HepG2 (cell line): ENCODE results near the gene ZDHHC18. TPM values are rescaled to one million over a fixed set of nuclear protein-coding genes. Genes with fewer than 3 reads are reported as not detected.

Experiments used
- CREB1 ChIP-seq, 2 experiments: fragments of 450-650 bp in 1 of 2; IDR thresholded peaks; 2 replicates each; pipeline ENCODE4 v1.6.1; 2016 to 2017; ENCODE audit warnings: control low read depth in 1 of 2, mild to moderate bottlenecking in 1 of 2, missing compliant biosample characterization in 1 of 2, missing genetic modification characterization in 1 of 2
- ELF4 ChIP-seq: sonication (generic); formaldehyde crosslinking; IDR thresholded peaks from 2 replicates; pipeline ENCODE4 v1.5.0; 2020; ENCODE audit warnings: missing genetic modification reagents, mild to moderate bottlenecking, moderate library complexity, borderline replicate concordance
- KLF11 ChIP-seq: IDR thresholded peaks from 2 replicates; pipeline ENCODE4 v1.6.1; 2016; ENCODE audit warnings: missing compliant biosample characterization
- MAZ ChIP-seq, 2 experiments: sonication (generic) in 1 of 2; formaldehyde crosslinking in 1 of 2; IDR thresholded peaks; 2 replicates each; pipeline versions ENCODE4 v1.5.0 to v1.6.1; 2012 to 2020; ENCODE audit warnings: low read depth in 2 of 2, mild to moderate bottlenecking in 2 of 2, borderline replicate concordance in 1 of 2, improper control_type of control experiment in 1 of 2, low read length in 1 of 2, missing genetic modification reagents in 1 of 2, moderate library complexity in 1 of 2
- ZNF605 ChIP-seq: sonication (generic); formaldehyde crosslinking; IDR thresholded peaks from 2 replicates; pipeline ENCODE4 v1.8.0; 2022; ENCODE audit warnings: mild to moderate bottlenecking, missing genetic modification reagents
- ZNF776 ChIP-seq: sonication (generic); formaldehyde crosslinking; IDR thresholded peaks from 2 replicates; pipeline ENCODE4 v1.4.0; 2020; ENCODE audit warnings: mild to moderate bottlenecking, missing genetic modification reagents
- polyA plus RNA-seq, 8 experiments: library from polyadenylated mRNA; depleted of rRNA in 3 of 8; stranded (reverse) in 7 of 8; unstranded in 1 of 8; fragments of >200 nt; fragmentation: Illumina TruSeq in 4 of 8; extraction: Trizol in 4 of 8; gene quantifications; 2 replicates each; pipeline versions ENCODE4 v1.2.1 to v1.2.3, GENCODE V29; 2011 to 2016; ENCODE audit warnings: low read depth in 4 of 8, missing spikeins in 1 of 8, mixed read lengths in 1 of 8; ENCODE audit not compliant: insufficient read depth in 1 of 8
- total RNA-seq, 5 experiments: library from RNA; depleted of rRNA; stranded (reverse); fragments of >200 nt; fragmentation: Illumina TruSeq; extraction: Trizol; gene quantifications; 2 replicates each; pipeline ENCODE4 v1.2.3, GENCODE V29; 2016; ENCODE audit warnings: low read depth in 1 of 5
- TF ChIP-seq, protein P1 (sequence below): sonication (generic); formaldehyde crosslinking; IDR thresholded peaks from 2 replicates; pipeline ENCODE4 v1.5.1; 2020; ENCODE audit warnings: mild to moderate bottlenecking, moderate library complexity, missing genetic modification reagents
- TF ChIP-seq, protein P2 (sequence below): sonication (generic); formaldehyde crosslinking; IDR thresholded peaks from 2 replicates; pipeline ENCODE4 v1.4.0; 2020; ENCODE audit warnings: missing genetic modification reagents
- TF ChIP-seq, protein P3 (sequence below): IDR thresholded peaks from 2 replicates; pipeline ENCODE4 v1.6.1; 2012; ENCODE audit warnings: inconsistent platforms
- TF ChIP-seq, protein P4 (sequence below), 2 experiments: sonication (generic) in 1 of 2; formaldehyde crosslinking in 1 of 2; IDR thresholded peaks; 2 replicates each; pipeline versions ENCODE4 v1.6.1 to v1.9.0; 2014 to 2022; ENCODE audit warnings: antibody characterized with exemption in 1 of 2, borderline replicate concordance in 1 of 2, inconsistent platforms in 1 of 2, low read depth in 1 of 2, missing genetic modification reagents in 1 of 2
- TF ChIP-seq, protein P5 (sequence below): IDR thresholded peaks from 2 replicates; pipeline ENCODE4 v1.6.1; 2016; ENCODE audit warnings: missing compliant biosample characterization, missing genetic modification reagents, borderline replicate concordance
- TF ChIP-seq, protein P6 (sequence below): IDR thresholded peaks from 2 replicates; pipeline ENCODE4 v1.6.1; 2016; ENCODE audit warnings: missing genetic modification reagents, missing compliant biosample characterization

The ZDHHC18 gene
- total and polyA plus RNA-seq, 2 of the 13 experiments (the other 11 are each of a cell fraction or from before 2014, with no cell fraction given) = 13.2 to 35.3 TPM

DNA sequence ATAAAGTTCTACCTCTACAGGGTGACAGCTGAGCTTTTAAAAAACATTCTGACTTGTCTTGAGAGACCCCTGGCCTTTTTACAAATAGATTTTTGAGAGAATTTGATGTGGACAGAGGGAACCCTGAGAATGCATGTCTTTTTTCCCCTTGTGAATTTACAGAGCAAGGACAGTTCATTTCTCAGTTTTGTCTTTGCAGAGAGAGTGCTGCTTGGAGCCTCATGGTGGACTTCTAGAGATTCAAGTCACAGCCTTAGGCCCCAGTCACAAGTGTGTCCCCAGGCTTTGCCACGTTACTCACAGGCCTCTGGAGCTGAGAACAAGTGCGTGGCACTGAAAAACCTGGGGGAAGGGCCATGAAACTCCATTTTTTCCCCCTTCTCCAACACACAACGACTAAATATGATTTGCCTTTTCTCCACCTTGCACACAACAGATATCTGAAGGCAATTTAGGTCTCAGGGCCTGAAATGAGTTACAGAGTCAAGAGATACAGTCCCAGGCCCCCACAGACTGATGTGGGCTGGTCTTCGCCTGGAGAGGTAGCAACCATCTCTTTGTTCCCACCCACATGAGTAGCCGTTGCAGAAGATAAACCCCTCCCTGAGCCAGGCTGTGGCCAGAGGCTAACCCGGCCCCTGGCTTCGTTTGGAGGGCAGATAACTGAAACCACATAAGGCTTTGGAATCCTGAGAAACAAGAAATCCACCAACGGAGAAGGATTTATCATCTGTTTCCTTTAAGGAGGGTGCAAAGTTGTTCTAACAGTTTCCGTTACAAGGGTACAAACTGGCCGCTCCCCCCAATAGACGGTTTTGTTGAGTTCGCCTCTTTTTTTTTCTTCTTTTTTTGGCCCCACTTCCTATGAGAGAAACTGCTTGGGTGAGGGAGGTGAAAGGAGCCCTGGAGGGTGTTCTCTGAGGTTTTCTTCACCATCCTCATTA is 39.8 kb upstream of the ZDHHC18 start (continued):
- TF ChIP-seq, protein P1, sequence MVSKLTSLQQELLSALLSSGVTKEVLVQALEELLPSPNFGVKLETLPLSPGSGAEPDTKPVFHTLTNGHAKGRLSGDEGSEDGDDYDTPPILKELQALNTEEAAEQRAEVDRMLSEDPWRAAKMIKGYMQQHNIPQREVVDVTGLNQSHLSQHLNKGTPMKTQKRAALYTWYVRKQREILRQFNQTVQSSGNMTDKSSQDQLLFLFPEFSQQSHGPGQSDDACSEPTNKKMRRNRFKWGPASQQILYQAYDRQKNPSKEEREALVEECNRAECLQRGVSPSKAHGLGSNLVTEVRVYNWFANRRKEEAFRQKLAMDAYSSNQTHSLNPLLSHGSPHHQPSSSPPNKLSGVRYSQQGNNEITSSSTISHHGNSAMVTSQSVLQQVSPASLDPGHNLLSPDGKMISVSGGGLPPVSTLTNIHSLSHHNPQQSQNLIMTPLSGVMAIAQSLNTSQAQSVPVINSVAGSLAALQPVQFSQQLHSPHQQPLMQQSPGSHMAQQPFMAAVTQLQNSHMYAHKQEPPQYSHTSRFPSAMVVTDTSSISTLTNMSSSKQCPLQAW (CRISPR knock-in tag) = peak; percentile 45; the same call in 1 of the 2 replicates
- TF ChIP-seq ELF4 (CRISPR knock-in tag) = peak; percentile 57; the same call in 1 of the 2 replicates
- no peak for TF ChIP-seq ZNF776 (CRISPR knock-in tag)
- TF ChIP-seq, protein P2, sequence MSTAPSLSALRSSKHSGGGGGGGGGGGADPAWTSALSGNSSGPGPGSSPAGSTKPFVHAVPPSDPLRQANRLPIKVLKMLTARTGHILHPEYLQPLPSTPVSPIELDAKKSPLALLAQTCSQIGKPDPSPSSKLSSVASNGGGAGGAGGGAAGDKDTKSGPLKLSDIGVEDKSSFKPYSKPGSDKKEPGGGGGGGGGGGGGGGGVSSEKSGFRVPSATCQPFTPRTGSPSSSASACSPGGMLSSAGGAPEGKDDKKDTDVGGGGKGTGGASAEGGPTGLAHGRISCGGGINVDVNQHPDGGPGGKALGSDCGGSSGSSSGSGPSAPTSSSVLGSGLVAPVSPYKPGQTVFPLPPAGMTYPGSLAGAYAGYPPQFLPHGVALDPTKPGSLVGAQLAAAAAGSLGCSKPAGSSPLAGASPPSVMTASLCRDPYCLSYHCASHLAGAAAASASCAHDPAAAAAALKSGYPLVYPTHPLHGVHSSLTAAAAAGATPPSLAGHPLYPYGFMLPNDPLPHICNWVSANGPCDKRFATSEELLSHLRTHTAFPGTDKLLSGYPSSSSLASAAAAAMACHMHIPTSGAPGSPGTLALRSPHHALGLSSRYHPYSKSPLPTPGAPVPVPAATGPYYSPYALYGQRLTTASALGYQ (CRISPR knock-in tag) = no peak
- TF ChIP-seq MAZ (IDR thresholded peaks at IDR 0.05; ENCODE audit: borderline replicate concordance, low read depth, low read length) = no peak
- 0 out of 2 replicates have a peak, but pooled peaks have one; percentile 64 for TF ChIP-seq MAZ (CRISPR knock-in tag; IDR thresholded peaks at IDR 0.05; ENCODE audit: low read depth)
- TF ChIP-seq, protein P3, sequence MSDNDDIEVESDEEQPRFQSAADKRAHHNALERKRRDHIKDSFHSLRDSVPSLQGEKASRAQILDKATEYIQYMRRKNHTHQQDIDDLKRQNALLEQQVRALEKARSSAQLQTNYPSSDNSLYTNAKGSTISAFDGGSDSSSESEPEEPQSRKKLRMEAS = peak; percentile 62; the same call in 1 of the 2 replicates
- TF ChIP-seq CREB1 (IDR thresholded peaks at IDR 0.05) = no peak
- TF ChIP-seq CREB1 (CRISPR knock-in tag; IDR thresholded peaks at IDR 0.05) = peak; percentile 25
- TF ChIP-seq, protein P4, sequence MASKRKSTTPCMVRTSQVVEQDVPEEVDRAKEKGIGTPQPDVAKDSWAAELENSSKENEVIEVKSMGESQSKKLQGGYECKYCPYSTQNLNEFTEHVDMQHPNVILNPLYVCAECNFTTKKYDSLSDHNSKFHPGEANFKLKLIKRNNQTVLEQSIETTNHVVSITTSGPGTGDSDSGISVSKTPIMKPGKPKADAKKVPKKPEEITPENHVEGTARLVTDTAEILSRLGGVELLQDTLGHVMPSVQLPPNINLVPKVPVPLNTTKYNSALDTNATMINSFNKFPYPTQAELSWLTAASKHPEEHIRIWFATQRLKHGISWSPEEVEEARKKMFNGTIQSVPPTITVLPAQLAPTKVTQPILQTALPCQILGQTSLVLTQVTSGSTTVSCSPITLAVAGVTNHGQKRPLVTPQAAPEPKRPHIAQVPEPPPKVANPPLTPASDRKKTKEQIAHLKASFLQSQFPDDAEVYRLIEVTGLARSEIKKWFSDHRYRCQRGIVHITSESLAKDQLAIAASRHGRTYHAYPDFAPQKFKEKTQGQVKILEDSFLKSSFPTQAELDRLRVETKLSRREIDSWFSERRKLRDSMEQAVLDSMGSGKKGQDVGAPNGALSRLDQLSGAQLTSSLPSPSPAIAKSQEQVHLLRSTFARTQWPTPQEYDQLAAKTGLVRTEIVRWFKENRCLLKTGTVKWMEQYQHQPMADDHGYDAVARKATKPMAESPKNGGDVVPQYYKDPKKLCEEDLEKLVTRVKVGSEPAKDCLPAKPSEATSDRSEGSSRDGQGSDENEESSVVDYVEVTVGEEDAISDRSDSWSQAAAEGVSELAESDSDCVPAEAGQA (IDR thresholded peaks at IDR 0.05; ENCODE audit: low read depth) = peak; percentile 44; the same call in 1 of the 2 replicates
- TF ChIP-seq, protein P4 (CRISPR knock-in tag; IDR thresholded peaks at IDR 0.05; ENCODE audit: borderline replicate concordance) = no peak
- TF ChIP-seq, protein P5, sequence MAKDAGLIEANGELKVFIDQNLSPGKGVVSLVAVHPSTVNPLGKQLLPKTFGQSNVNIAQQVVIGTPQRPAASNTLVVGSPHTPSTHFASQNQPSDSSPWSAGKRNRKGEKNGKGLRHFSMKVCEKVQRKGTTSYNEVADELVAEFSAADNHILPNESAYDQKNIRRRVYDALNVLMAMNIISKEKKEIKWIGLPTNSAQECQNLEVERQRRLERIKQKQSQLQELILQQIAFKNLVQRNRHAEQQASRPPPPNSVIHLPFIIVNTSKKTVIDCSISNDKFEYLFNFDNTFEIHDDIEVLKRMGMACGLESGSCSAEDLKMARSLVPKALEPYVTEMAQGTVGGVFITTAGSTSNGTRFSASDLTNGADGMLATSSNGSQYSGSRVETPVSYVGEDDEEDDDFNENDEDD (CRISPR knock-in tag) = peak; percentile 27; the same call in 1 of the 2 replicates
- TF ChIP-seq ZNF605 = no peak
- TF ChIP-seq, protein P6, sequence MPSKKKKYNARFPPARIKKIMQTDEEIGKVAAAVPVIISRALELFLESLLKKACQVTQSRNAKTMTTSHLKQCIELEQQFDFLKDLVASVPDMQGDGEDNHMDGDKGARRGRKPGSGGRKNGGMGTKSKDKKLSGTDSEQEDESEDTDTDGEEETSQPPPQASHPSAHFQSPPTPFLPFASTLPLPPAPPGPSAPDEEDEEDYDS = peak; percentile 95
- peak; percentile 44; the same call in 1 of the 2 replicates for TF ChIP-seq KLF11 (CRISPR knock-in tag)
